H1 (cell line): Measurements from ENCODE around the gene ARRDC1. TPM values are rescaled to one million over a fixed set of nuclear protein-coding genes. Genes with fewer than 3 reads are reported as not detected.

Experiments used
- CBX5 ChIP-seq: fragments of 300-800, 300-1000 bp; sonication (generic); IDR thresholded peaks from 2 replicates; pipeline ENCODE4 v1.7.1; 2016; ENCODE audit warnings: antibody characterized with exemption, low read length, low read depth
- CEBPB ChIP-seq: IDR thresholded peaks from 2 replicates; pipeline ENCODE4 v1.6.1; 2012; ENCODE audit warnings: low read depth, low read length
- KDM4A ChIP-seq: IDR thresholded peaks from one replicate; pipeline ENCODE4 v1.7.1; 2012; ENCODE audit warnings: low read depth, mild to moderate bottlenecking, moderate library complexity, low read length, inconsistent platforms; ENCODE audit not compliant: severe bottlenecking
- POU5F1 ChIP-seq: IDR thresholded peaks from 2 replicates; pipeline ENCODE4 v1.6.1; 2011; ENCODE audit warnings: low read depth, mild to moderate bottlenecking, low read length, moderate library complexity
- RNF2 ChIP-seq: fragments of 200-900, 300-1000 bp; sonication (generic); IDR thresholded peaks from 2 replicates; pipeline ENCODE4 v1.7.1; 2016; ENCODE audit warnings: borderline replicate concordance, low read depth, mild to moderate bottlenecking, antibody characterized with exemption, low read length; ENCODE audit not compliant: poor library complexity, severe bottlenecking; ENCODE audit errors: missing control alignments
- SAP30 ChIP-seq: fragments of 300-600 bp; sonication (generic); IDR thresholded peaks from 2 replicates; pipeline ENCODE4 v1.7.1; 2012; ENCODE audit warnings: low read length, moderate library complexity, mild to moderate bottlenecking, inconsistent platforms; ENCODE audit not compliant: insufficient read depth, insufficient replicate concordance
- SP4 ChIP-seq: IDR thresholded peaks from 2 replicates; pipeline ENCODE4 v1.6.1; 2012; ENCODE audit warnings: low read length, inconsistent platforms
- TEAD4 ChIP-seq: IDR thresholded peaks from 2 replicates; pipeline ENCODE4 v1.6.1; 2012; ENCODE audit warnings: low read depth, low read length, inconsistent platforms, mixed read lengths
- polyA plus RNA-seq, 7 experiments: library from polyadenylated mRNA; depleted of rRNA in 3 of 7; stranded (reverse) in 5 of 7; unstranded in 2 of 7; fragments of >200 nt in 5 of 7; fragments of 200-250 nt in 2 of 7; gene quantifications; 1 replicate in 5 of 7; 2 replicates in 1 of 7; 4 replicates in 1 of 7; pipeline versions ENCODE4 v1.2.1 to v1.2.3, GENCODE V29; 2011 to 2013; ENCODE audit warnings: missing spikeins in 2 of 7, mixed read lengths in 2 of 7
- total RNA-seq: library from RNA; stranded (reverse); fragmentation: NEBNext Ultra II Directional; extraction: Animal tissue kit (Norgen Biotek cat#: 25700); gene quantifications from 2 replicates; pipeline ENCODE4 v1.2.1, GENCODE V29; 2021

Gene ARRDC1
- total and polyA plus RNA-seq, 2 of the 8 experiments (the other 6 are each of a cell fraction or from before 2014, with no cell fraction given), result 22.0 to 58.4 TPM

DNA sequence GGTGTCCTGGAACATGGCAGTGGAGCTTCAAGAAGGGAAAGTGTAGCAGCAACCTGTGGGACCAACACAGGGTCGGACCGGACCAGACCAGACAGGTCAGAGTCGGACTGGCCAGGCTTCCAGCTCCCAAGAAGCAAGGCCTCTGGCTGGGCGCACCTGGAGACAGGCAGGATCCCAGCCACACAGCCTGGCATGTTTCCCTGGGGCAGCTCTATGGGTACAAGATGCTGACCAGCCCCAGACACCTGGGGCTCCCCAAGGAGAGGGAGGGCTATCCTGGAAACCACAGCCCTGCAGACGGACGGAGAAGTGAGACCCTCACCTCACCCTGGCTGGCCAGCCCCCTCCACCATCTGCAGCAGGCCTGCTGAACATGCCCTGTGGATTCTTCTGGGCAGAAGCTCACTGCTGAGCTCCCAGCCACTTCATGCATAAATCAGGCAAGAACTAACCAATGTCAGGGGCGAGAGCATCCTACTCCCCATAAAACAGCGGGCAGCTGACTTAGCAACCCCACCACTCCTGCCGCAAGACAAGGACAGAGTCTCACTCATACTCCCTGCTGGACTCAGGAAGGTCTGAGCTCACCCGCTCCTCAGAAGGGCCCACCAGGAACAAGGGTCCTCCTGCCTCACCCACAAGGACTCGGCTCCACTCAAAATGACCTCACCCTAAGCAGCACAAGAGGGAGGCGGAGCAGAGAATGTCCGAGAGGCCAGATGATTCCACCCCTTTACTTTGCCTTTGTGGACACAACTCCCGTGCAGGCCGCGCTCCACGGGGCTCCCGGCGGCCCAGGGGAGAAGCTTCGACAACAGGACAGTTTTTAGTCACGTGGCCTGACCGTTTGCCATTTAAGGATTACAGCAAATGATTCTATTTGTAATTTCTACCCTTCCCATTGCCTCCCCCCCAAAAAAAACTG lies 23.9 kb upstream of the ARRDC1 start (continued):
- TF ChIP-seq RNF2 (no peak), KDM4A (no peak), CEBPB (no peak), TEAD4 (no peak), SP4 (no peak), CBX5 (no peak), POU5F1 (no peak), SAP30 (no peak)
- TF ChIP-seq, all 59 proteins: peak for 0
